Measurements from ENCODE around the gene HAUS1.
"Not testable (repeated sequence)": the region's sequence is repeated elsewhere in the genome, so short reads cannot be mapped to it uniquely, and the experiment has no call there.

Gene HAUS1

DNA sequence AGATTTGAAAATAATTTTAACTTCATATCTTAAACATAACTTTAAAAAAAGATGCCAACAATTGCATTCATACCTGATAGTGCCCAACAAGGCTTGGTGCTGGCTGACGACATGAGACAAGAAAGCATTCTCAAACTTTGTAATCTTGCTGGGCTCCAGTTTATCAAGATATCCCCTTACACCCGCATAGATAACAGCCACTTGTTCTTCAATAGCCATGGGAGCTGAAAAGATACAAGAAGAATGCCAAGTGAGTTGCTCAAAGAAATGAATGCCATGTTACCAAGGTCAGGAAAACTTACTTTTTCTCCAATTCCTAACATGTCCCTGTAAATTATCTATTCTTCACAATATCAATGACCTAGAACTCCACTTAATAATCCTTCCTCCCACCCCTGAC is 19.8 kb upstream of the HAUS1 start:
- H3K4me3 ChIP-seq (ENCODE audit: low read depth, low read length), result no peak overlapping the region
- TF ChIP-seq, protein P1, sequence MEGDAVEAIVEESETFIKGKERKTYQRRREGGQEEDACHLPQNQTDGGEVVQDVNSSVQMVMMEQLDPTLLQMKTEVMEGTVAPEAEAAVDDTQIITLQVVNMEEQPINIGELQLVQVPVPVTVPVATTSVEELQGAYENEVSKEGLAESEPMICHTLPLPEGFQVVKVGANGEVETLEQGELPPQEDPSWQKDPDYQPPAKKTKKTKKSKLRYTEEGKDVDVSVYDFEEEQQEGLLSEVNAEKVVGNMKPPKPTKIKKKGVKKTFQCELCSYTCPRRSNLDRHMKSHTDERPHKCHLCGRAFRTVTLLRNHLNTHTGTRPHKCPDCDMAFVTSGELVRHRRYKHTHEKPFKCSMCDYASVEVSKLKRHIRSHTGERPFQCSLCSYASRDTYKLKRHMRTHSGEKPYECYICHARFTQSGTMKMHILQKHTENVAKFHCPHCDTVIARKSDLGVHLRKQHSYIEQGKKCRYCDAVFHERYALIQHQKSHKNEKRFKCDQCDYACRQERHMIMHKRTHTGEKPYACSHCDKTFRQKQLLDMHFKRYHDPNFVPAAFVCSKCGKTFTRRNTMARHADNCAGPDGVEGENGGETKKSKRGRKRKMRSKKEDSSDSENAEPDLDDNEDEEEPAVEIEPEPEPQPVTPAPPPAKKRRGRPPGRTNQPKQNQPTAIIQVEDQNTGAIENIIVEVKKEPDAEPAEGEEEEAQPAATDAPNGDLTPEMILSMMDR (IDR thresholded peaks at IDR 0.05; ENCODE audit: control insufficient read depth, extremely low read depth, insufficient read depth), result no peak
- DNase-seq (ENCODE audit: low read depth), result no peak

GRCh38 chr18:46088501-46088900 is 15.7 kb upstream of the HAUS1 start:
- DNase-seq (ENCODE audit: low read depth); H3K4me3 ChIP-seq (ENCODE audit: low read depth, low read length): not testable (repeated sequence)

GRCh38 chr18:46095532-46095931 is 8.7 kb upstream of the HAUS1 start:
- TF ChIP-seq, protein P1 (IDR thresholded peaks at IDR 0.05; ENCODE audit: control insufficient read depth, extremely low read depth, insufficient read depth), result no peak
- no peak overlapping the region for H3K4me3 ChIP-seq (ENCODE audit: low read depth, low read length)
- no peak for DNase-seq (ENCODE audit: low read depth)

- TF ChIP-seq, protein P1 (IDR thresholded peaks at IDR 0.05; ENCODE audit: control insufficient read depth, extremely low read depth, insufficient read depth), result no peak
- peak overlapping the region; percentile 82 for H3K4me3 ChIP-seq (ENCODE audit: low read depth, low read length)
- DNase-seq (ENCODE audit: low read depth), result no peak
Measured at GRCh38 chr18:46096651-46097300, 7.4 kb upstream of the HAUS1 start.

DNA sequence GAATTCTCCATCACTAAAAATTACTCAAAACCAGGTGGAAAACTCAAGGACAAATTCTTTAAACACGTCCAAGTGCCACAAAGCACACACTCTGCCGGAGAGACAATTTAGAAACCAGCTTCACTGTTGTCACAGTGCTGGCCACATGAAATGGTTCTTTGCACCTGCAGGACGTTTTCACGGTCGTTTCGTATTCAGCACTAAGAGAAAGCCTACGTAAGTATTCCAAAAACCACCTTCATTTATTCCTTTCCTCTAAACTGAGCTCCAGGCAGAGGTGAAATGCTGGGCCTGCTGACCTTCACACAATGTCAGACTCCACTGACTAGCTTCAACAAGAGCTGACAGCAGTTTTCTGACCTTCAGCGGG is 6.8 kb upstream of the HAUS1 start:
- TF ChIP-seq, protein P1 (IDR thresholded peaks at IDR 0.05; ENCODE audit: control insufficient read depth, extremely low read depth, insufficient read depth), result no peak

DNA sequence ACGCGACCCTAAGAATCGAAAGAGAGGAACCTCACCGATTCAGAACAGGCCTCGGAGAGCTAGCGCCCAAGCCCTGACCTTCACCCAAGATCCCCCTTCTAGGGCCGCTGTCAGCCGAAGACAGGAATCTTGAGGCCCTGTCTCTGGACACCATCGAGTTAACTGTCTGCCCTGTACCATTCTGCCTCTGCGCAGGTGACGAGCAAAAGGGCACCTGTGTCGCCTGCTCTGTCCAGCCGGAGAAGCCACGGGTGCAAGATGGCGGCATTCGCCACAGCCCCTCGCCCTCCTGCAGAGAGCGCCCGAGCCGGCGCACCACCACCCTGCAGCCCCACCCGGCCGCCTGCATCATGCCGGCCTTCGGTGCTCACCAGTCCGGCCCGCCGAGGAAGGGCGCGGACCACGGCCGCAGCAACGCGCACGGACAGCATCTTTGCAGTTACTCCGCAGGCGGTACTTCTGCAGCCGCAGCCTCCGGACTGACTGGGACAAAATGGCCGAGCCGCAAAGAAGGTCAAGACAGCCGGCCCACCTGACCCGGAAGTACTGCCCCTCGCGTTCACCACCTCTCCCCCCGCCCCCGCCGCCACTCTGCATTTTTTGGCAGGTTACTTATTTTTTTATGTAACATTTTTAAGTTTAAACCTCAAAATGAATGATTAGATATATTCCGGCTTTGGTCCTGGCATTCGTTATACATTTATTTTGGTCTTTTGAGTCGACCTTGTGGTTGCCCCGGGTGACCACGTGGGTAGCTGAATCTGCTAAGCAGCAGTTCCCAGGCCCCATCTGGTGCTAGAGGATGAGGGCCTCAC is 6.2 kb upstream of the HAUS1 start, which contains the start of gene ATP5F1A:
Gene ATP5F1A, minus strand, starts transcription at position 496 of the 815 bp plus-strand sequence. Its CDS starts 65 bp downstream, at position 431.
- peak; percentile 54 for DNase-seq (ENCODE audit: low read depth)
- TF ChIP-seq, protein P1 (IDR thresholded peaks at IDR 0.05; ENCODE audit: control insufficient read depth, extremely low read depth, insufficient read depth), result 0 out of 2 replicates have a peak, but pooled peaks have one; percentile 12
- H3K4me3 ChIP-seq (ENCODE audit: low read depth, low read length), result peak within 1 kb of the TSS; percentile 82

More for the DNA sequence above, 6.8 kb upstream of the HAUS1 start:
- no peak for DNase-seq (ENCODE audit: low read depth)
- peak overlapping the region; percentile 82 for H3K4me3 ChIP-seq (ENCODE audit: low read depth, low read length)

DNA sequence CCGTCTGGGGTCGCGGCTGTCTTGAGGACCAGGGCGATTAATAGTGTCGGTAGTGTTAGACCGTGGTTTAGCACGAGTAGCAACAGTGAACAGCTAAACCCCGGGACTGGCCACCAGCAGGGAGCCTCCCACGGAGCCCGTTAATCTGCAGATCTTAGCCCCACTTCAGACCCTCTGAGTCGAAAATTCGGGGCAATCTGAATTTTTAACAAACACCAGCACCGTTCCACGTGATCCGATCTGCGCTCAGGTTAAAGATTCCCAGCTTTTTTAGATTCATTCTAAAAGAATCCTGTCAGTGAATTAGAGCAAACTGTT is 5.6 kb upstream of the HAUS1 start:
- peak overlapping the region; percentile 82 for H3K4me3 ChIP-seq (ENCODE audit: low read depth, low read length)
- TF ChIP-seq, protein P1 (IDR thresholded peaks at IDR 0.05; ENCODE audit: control insufficient read depth, extremely low read depth, insufficient read depth), result no peak
- DNase-seq (ENCODE audit: low read depth), result no peak

All from LNCaP clone FGC (cell line).